ENCODE data around the gene MMP26.

MMP26 gene

DNA sequence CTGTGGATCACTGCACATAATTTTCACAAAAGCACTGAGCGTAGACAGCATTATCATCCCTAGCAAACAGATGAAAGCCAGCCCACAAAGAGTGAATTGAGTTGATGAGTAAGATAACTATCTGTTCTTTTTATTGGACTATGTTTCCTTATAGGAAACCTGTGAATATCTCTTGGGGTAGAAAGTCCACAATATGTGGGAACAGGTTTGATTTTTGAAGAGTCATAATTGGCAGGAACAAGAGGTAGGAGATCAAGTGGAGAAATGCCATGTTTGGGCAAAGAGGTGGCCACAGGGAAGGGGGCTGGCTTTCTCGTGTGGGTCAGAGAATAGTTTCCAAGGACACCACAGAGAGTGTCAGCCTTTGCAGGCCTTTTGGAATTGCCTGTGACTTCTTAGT, 30.8 kb upstream of the MMP26 start:
- H3K27ac ChIP-seq (ENCODE audit: low read length, poor library complexity, severe bottlenecking): no peak overlapping the region

DNA sequence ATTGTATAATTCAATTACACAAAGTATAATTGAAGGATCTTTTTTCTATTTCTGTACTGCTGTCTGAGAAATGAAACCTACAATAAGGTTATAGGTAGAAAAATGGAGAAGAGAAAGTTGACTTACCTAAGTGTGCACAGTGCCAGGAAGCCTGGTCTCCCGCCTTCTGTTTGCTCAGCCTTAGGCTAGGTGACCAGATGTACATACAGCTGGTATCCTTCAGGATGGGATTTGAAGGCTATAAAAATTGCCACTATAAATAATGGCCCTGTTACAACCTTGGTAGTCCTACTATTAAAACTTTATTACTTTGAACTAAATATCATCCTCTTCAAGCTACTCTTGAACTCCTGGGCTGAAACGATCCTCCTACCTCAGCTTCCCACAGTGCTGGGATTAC, 26.6 kb upstream of the MMP26 start:
- Histone ChIP-seq H3K4ac (ENCODE audit: low read depth in 1 of 2, low read length in 2 of 2) (no peak overlapping the region), H3K27me3 (ENCODE audit: control insufficient read depth in 1 of 2, insufficient read depth in 1 of 2, low read length in 2 of 2) (no peaks in the 10 kb centered on the region), H3K27ac (ENCODE audit: low read length, poor library complexity, severe bottlenecking) (no peak overlapping the region), H3K9me3 (ENCODE audit: control insufficient read depth, low read length) (no peaks in the 10 kb centered on the region), H3K18ac (ENCODE audit: low read depth in 1 of 2, low read length in 2 of 2) (no peak overlapping the region), H4K8ac (ENCODE audit: low read length) (no peak overlapping the region), H4K91ac (ENCODE audit: low read length) (no peak overlapping the region), H3K4me1 (ENCODE audit: control insufficient read depth, insufficient read depth, low read depth, low read length) (peaks cover under 1% of the 10 kb centered on the region), H2BK120ac (ENCODE audit: low read depth, low read length) (no peak overlapping the region), H3K4me2 (ENCODE audit: low read length, poor library complexity, severe bottlenecking) (no peak overlapping the region), H3K4me3 (ENCODE audit: insufficient read depth in 1 of 2, low read depth in 1 of 2, low read length in 2 of 2) (no peak overlapping the region), H3K14ac (ENCODE audit: low read length in 2 of 2) (no peak overlapping the region), H2BK5ac (ENCODE audit: low read depth, low read length, poor library complexity, severe bottlenecking) (no peak overlapping the region), H2AK5ac (ENCODE audit: low read length, severe bottlenecking) (no peak overlapping the region), H3K23ac (ENCODE audit: low read length in 2 of 2) (no peak overlapping the region), H3K9ac (ENCODE audit: low read length) (no peak overlapping the region), H2AFZ (ENCODE audit: low read depth, low read length) (no peak overlapping the region), H3K79me1 (replicated peaks; ENCODE audit: low read length, poor library complexity, severe bottlenecking) (no peaks in the 10 kb centered on the region), H3K36me3 (ENCODE audit: control insufficient read depth in 1 of 2, insufficient read depth in 2 of 2, low read depth in 1 of 2, low read length in 2 of 2) (no peaks in the 10 kb centered on the region), H2BK12ac (ENCODE audit: low read length in 2 of 2) (no peak overlapping the region), H2BK15ac (ENCODE audit: low read depth, poor library complexity, severe bottlenecking) (no peak overlapping the region)
- 92% methylated on average over 2 of the region's 2 CpGs for WGBS
- no peak for DNase-seq

More for the DNA sequence above, 30.8 kb upstream of the MMP26 start:
- Histone ChIP-seq H3K4me3 (ENCODE audit: insufficient read depth in 1 of 2, low read depth in 1 of 2, low read length in 2 of 2) (no peak overlapping the region), H3K4me1 (ENCODE audit: control insufficient read depth, insufficient read depth, low read depth, low read length) (peaks cover 7% of the 10 kb centered on the region), H2BK120ac (ENCODE audit: low read depth, low read length) (no peak overlapping the region), H3K18ac (ENCODE audit: low read depth in 1 of 2, low read length in 2 of 2) (no peak overlapping the region), H3K23ac (ENCODE audit: low read length in 2 of 2) (no peak overlapping the region), H2AFZ (ENCODE audit: low read depth, low read length) (no peak overlapping the region), H3K79me1 (replicated peaks; ENCODE audit: low read length, poor library complexity, severe bottlenecking) (no peaks in the 10 kb centered on the region), H2AK5ac (ENCODE audit: low read length, severe bottlenecking) (no peak overlapping the region), H2BK5ac (ENCODE audit: low read depth, low read length, poor library complexity, severe bottlenecking) (no peak overlapping the region), H3K14ac (ENCODE audit: low read length in 2 of 2) (no peak overlapping the region), H3K27me3 (ENCODE audit: control insufficient read depth in 1 of 2, insufficient read depth in 1 of 2, low read length in 2 of 2) (no peaks in the 10 kb centered on the region), H3K36me3 (ENCODE audit: control insufficient read depth in 1 of 2, insufficient read depth in 2 of 2, low read depth in 1 of 2, low read length in 2 of 2) (no peaks in the 10 kb centered on the region), H2BK12ac (ENCODE audit: low read length in 2 of 2) (no peak overlapping the region), H2BK15ac (ENCODE audit: low read depth, poor library complexity, severe bottlenecking) (no peak overlapping the region), H4K8ac (ENCODE audit: low read length) (no peak overlapping the region), H3K9ac (ENCODE audit: low read length) (no peak overlapping the region), H4K91ac (ENCODE audit: low read length) (no peak overlapping the region), H3K4ac (ENCODE audit: low read depth in 1 of 2, low read length in 2 of 2) (no peak overlapping the region), H3K4me2 (ENCODE audit: low read length, poor library complexity, severe bottlenecking) (no peak overlapping the region), H3K9me3 (ENCODE audit: control insufficient read depth, low read length) (no peaks in the 10 kb centered on the region)
- no peak for DNase-seq
- 100% methylated on average over 1 of the region's 2 CpGs for WGBS

DNA sequence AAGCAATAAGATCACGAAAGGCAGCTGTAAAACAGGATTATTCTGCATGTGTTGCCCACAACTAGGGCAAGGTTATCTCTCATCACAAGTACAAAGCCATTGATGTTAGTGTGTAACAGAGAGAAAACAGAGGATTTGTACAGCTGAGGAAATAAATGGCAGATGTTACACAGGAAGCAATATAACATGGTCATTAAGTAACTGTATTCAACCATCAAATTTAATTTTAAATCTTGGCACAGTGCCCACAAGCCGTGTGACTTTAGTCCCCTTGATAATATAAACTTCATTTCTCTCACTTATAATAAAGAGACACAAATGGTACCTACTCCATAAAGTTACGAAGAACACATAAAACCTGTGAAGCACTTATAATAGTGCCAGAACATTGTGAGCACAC, 24.2 kb upstream of the MMP26 start:
- H3K4me1 ChIP-seq (ENCODE audit: control insufficient read depth, insufficient read depth, low read depth, low read length): no peaks in the 10 kb centered on the region
- WGBS: 83% methylated on average over 2 of the region's 3 CpGs
- no peak overlapping the region for H3K4me3 ChIP-seq (ENCODE audit: insufficient read depth in 1 of 2, low read depth in 1 of 2, low read length in 2 of 2)
- no peaks in the 10 kb centered on the region for H3K27me3 ChIP-seq (ENCODE audit: control insufficient read depth in 1 of 2, insufficient read depth in 1 of 2, low read length in 2 of 2)
- no peak overlapping the region for H2BK12ac ChIP-seq (ENCODE audit: low read length in 2 of 2)
- H3K18ac ChIP-seq (ENCODE audit: low read depth in 1 of 2, low read length in 2 of 2): no peak overlapping the region
- H4K8ac ChIP-seq (ENCODE audit: low read length): no peak overlapping the region
- H3K4me2 ChIP-seq (ENCODE audit: low read length, poor library complexity, severe bottlenecking): no peak overlapping the region
- no peak overlapping the region for H3K9ac ChIP-seq (ENCODE audit: low read length)
- no peak overlapping the region for H2BK5ac ChIP-seq (ENCODE audit: low read depth, low read length, poor library complexity, severe bottlenecking)
- H3K9me3 ChIP-seq (ENCODE audit: control insufficient read depth, low read length): no peaks in the 10 kb centered on the region
- no peak overlapping the region for H3K4ac ChIP-seq (ENCODE audit: low read depth in 1 of 2, low read length in 2 of 2)
- H2AK5ac ChIP-seq (ENCODE audit: low read length, severe bottlenecking): no peak overlapping the region
- H2BK15ac ChIP-seq (ENCODE audit: low read depth, poor library complexity, severe bottlenecking): no peak overlapping the region
- no peak overlapping the region for H2BK120ac ChIP-seq (ENCODE audit: low read depth, low read length)
- no peaks in the 10 kb centered on the region for H3K36me3 ChIP-seq (ENCODE audit: control insufficient read depth in 1 of 2, insufficient read depth in 2 of 2, low read depth in 1 of 2, low read length in 2 of 2)
- no peak overlapping the region for H3K27ac ChIP-seq (ENCODE audit: low read length, poor library complexity, severe bottlenecking)
- no peak overlapping the region for H3K23ac ChIP-seq (ENCODE audit: low read length in 2 of 2)
- no peak overlapping the region for H2AFZ ChIP-seq (ENCODE audit: low read depth, low read length)
- H4K91ac ChIP-seq (ENCODE audit: low read length): no peak overlapping the region
- no peak overlapping the region for H3K14ac ChIP-seq (ENCODE audit: low read length in 2 of 2)
- no peaks in the 10 kb centered on the region for H3K79me1 ChIP-seq (replicated peaks; ENCODE audit: low read length, poor library complexity, severe bottlenecking)
- DNase-seq: no peak

DNA sequence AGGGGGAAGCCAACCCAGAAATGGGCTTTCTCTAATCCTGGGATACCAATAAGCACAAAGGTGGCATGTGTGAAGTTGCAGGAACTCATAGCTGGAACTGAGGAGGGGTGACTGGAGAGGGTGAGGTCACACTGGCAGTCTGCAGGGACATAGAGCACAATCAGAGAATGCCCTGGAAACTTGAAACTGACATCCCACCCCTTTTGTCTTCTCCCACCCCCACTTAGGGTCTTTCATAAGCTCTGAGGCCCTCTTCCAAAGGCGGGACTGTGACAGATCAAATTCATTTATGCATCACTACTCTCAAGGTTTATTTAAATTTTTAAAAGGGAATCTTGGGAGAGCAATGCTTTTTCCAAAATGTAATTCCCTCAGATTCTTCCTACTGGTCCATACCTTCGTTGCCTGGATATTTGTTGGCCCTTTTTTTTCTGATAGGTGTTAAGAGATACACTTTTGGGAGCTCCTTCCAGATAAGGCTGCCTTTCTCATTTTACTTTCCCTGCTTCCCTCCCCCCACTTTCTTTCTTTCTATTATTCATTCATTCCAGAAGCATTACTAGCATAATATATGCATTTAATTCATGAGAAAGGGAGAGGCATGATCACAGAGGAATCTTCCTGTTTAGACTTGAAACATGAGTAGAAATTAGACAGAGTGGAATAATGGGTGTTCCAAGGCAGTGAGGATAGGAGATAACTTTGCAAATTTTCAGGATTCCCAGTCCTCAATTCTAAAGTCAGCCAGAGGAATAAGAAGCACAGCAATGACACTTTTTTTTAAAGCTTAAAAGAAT, 21.8 kb upstream of the MMP26 start:
- H3K23ac ChIP-seq (ENCODE audit: low read length in 2 of 2): no peak overlapping the region
- H3K4me2 ChIP-seq (ENCODE audit: low read length, poor library complexity, severe bottlenecking): no peak overlapping the region
- no peaks in the 10 kb centered on the region for H3K36me3 ChIP-seq (ENCODE audit: control insufficient read depth in 1 of 2, insufficient read depth in 2 of 2, low read depth in 1 of 2, low read length in 2 of 2)

More for the DNA sequence above, 21.8 kb upstream of the MMP26 start:
- H3K4me1 ChIP-seq (ENCODE audit: control insufficient read depth, insufficient read depth, low read depth, low read length): no peaks in the 10 kb centered on the region
- H2AK5ac ChIP-seq (ENCODE audit: low read length, severe bottlenecking): no peak overlapping the region
- no peak overlapping the region for H3K4ac ChIP-seq (ENCODE audit: low read depth in 1 of 2, low read length in 2 of 2)
- H2BK5ac ChIP-seq (ENCODE audit: low read depth, low read length, poor library complexity, severe bottlenecking): no peak overlapping the region
- no peak overlapping the region for H2BK120ac ChIP-seq (ENCODE audit: low read depth, low read length)
- H2BK12ac ChIP-seq (ENCODE audit: low read length in 2 of 2): no peak overlapping the region
- no peak overlapping the region for H4K8ac ChIP-seq (ENCODE audit: low read length)
- H3K27ac ChIP-seq (ENCODE audit: low read length, poor library complexity, severe bottlenecking): no peak overlapping the region
- H3K27me3 ChIP-seq (ENCODE audit: control insufficient read depth in 1 of 2, insufficient read depth in 1 of 2, low read length in 2 of 2): no peaks in the 10 kb centered on the region
- H3K9me3 ChIP-seq (ENCODE audit: control insufficient read depth, low read length): no peaks in the 10 kb centered on the region
- no peak overlapping the region for H3K14ac ChIP-seq (ENCODE audit: low read length in 2 of 2)
- H3K4me3 ChIP-seq (ENCODE audit: insufficient read depth in 1 of 2, low read depth in 1 of 2, low read length in 2 of 2): no peak overlapping the region
- no peak overlapping the region for H2BK15ac ChIP-seq (ENCODE audit: low read depth, poor library complexity, severe bottlenecking)
- DNase-seq: no peak
- H2AFZ ChIP-seq (ENCODE audit: low read depth, low read length): no peak overlapping the region
- H4K91ac ChIP-seq (ENCODE audit: low read length): no peak overlapping the region
- H3K79me1 ChIP-seq (replicated peaks; ENCODE audit: low read length, poor library complexity, severe bottlenecking): no peaks in the 10 kb centered on the region
- no peak overlapping the region for H3K9ac ChIP-seq (ENCODE audit: low read length)
- WGBS: 50% methylated on average over 1 of the region's 2 CpGs
- H3K18ac ChIP-seq (ENCODE audit: low read depth in 1 of 2, low read length in 2 of 2): no peak overlapping the region
